HepG2 (cell line): ENCODE measurements around the gene LCE2A. TPM values are rescaled to one million over a fixed set of nuclear protein-coding genes. Genes with fewer than 3 reads are reported as not detected.

Source experiments
- ATAC-seq: fragments of 200-7000 bp; cut with Tn5 transposase; 3 replicates; pipeline ENCODE4 v1.9.1; 2020; ENCODE audit warnings: mild to moderate bottlenecking, moderate library complexity
- BruUV-seq: library from RNA; stranded (reverse); fragments of 400-500 nt; replicated peaks from 2 replicates; lab custom pipeline; 2021; lab: Mats Ljungman, UMichigan
- CTCF ChIA-PET: fragments of 300-600 bp; formaldehyde crosslinking; extraction: SDS; loops from one replicate; lab custom pipeline; 2021; ENCODE audit warnings: low total read pairs, inconsistent platforms, low intra/inter-chr PET ratio; lab: Yijun Ruan, JAX
- POLR2A ChIA-PET: fragments of 350-600 bp; sonication (Branson Sonifier 250); formaldehyde crosslinking; loops from one replicate; lab custom pipeline; 2020; ENCODE audit warnings: antibody characterized with exemption, inconsistent platforms; lab: Yijun Ruan, JAX
- DNase-seq: peaks from one replicate; pipeline ENCODE4 v3.0.0-alpha.2; 2015; ENCODE audit warnings: low spot score
- FAIRE-seq: peaks from 3 replicates; lab custom pipeline; 2011; peaks lifted over from hg19 to GRCh38; lab: Jason Lieb, UNC
- H2AFZ ChIP-seq: one replicate; pipeline ENCODE4 v1.6.1; 2011; ENCODE audit warnings: low read length, inconsistent platforms
- H3K27ac ChIP-seq: fragments of 300-600 bp; 3 replicates; pipeline ENCODE4 v1.8.0; 2011; ENCODE audit warnings: mixed run types, mild to moderate bottlenecking, mixed read lengths, low read length, inconsistent platforms; ENCODE audit not compliant: insufficient read depth; ENCODE audit errors: extremely low read length
- H3K27me3 ChIP-seq, 2 experiments: fragments of 200-600 bp in 1 of 2; 2 replicates in 1 of 2; 3 replicates in 1 of 2; pipeline versions ENCODE4 v1.6.0 to v1.8.0; 2011; ENCODE audit warnings: low read length in 2 of 2, mild to moderate bottlenecking in 2 of 2, moderate library complexity in 2 of 2, inconsistent platforms in 1 of 2; ENCODE audit not compliant: insufficient read depth in 2 of 2, control insufficient read depth in 1 of 2
- H3K36me3 ChIP-seq, 2 experiments: fragments of 200-600 bp in 1 of 2; replicated peaks in 1 of 2; 2 replicates in 1 of 2; 3 replicates in 1 of 2; pipeline versions ENCODE4 v1.5.1 to v1.8.0; 2011; ENCODE audit warnings: low read length in 2 of 2, inconsistent platforms in 1 of 2; ENCODE audit not compliant: insufficient read depth in 2 of 2, control insufficient read depth in 1 of 2
- H3K4me1 ChIP-seq: 2 replicates; pipeline ENCODE4 v1.5.1; 2012; ENCODE audit warnings: low read length, inconsistent platforms; ENCODE audit not compliant: insufficient read depth
- H3K4me2 ChIP-seq: 2 replicates; pipeline ENCODE4 v1.6.0; 2011; ENCODE audit warnings: low read depth, low read length, inconsistent platforms
- H3K4me3 ChIP-seq, 3 experiments: fragments of 200-600 bp in 1 of 3; sonication (generic), shearing (Covaris generic) in 1 of 3; replicated peaks in 1 of 3; 2 replicates each; pipeline ENCODE4 v1.5.1; 2011 to 2016; ENCODE audit warnings: low read length in 3 of 3, inconsistent platforms in 2 of 3, low read depth in 2 of 3, mild to moderate bottlenecking in 2 of 3, control low read depth in 1 of 3, mixed read lengths in 1 of 3; ENCODE audit not compliant: insufficient read depth in 1 of 3
- H3K79me2 ChIP-seq: one replicate; pipeline ENCODE4 v1.6.1; 2011; ENCODE audit warnings: low read length, inconsistent platforms; ENCODE audit not compliant: insufficient read depth
- H3K9ac ChIP-seq: 2 replicates; pipeline ENCODE4 v1.6.0; 2011; ENCODE audit warnings: mild to moderate bottlenecking, low read depth, low read length, inconsistent platforms; ENCODE audit not compliant: insufficient read depth
- H3K9me3 ChIP-seq: 2 replicates; pipeline ENCODE4 v1.5.1; 2012; ENCODE audit warnings: mild to moderate bottlenecking, low read length
- H4K20me1 ChIP-seq: 2 replicates; pipeline ENCODE4 v1.6.0; 2011; ENCODE audit warnings: inconsistent platforms, mild to moderate bottlenecking, low read length, moderate library complexity; ENCODE audit not compliant: insufficient read depth
- CENPX ChIP-seq: sonication (generic); formaldehyde crosslinking; IDR thresholded peaks from 2 replicates; pipeline ENCODE4 v1.9.0; 2021; ENCODE audit warnings: mild to moderate bottlenecking, missing genetic modification reagents, moderate library complexity
- CREBL2 ChIP-seq: sonication (generic); formaldehyde crosslinking; IDR thresholded peaks from 2 replicates; pipeline ENCODE4 v1.8.1; 2023; ENCODE audit warnings: missing genetic modification reagents, mild to moderate bottlenecking, borderline replicate concordance
- HOXA3 ChIP-seq: sonication (generic); formaldehyde crosslinking; IDR thresholded peaks from 2 replicates; pipeline ENCODE4 v1.5.0; 2020; ENCODE audit warnings: missing genetic modification reagents
- KDM2A ChIP-seq: sonication (generic); formaldehyde crosslinking; IDR thresholded peaks from 2 replicates; pipeline ENCODE4 v1.4.0; 2020; ENCODE audit warnings: low read depth, missing genetic modification reagents, borderline replicate concordance
- MIER2 ChIP-seq: IDR thresholded peaks from 2 replicates; pipeline ENCODE4 v1.6.1; 2016; ENCODE audit warnings: missing biosample characterization, missing genetic modification reagents
- MIER3 ChIP-seq: IDR thresholded peaks from 2 replicates; pipeline ENCODE4 v1.6.1; 2016; ENCODE audit warnings: missing compliant biosample characterization, borderline replicate concordance
- NR2F1 ChIP-seq, 2 experiments: fragments of 450-650 bp in 1 of 2; formaldehyde crosslinking in 1 of 2; IDR thresholded peaks; 2 replicates each; pipeline versions ENCODE4 v1.5.0 to v1.6.1; 2016 to 2020; ENCODE audit warnings: mild to moderate bottlenecking in 1 of 2, missing compliant biosample characterization in 1 of 2, missing genetic modification reagents in 1 of 2, moderate library complexity in 1 of 2
- PRPF4 ChIP-seq: fragments of 200-400 bp; formaldehyde crosslinking; IDR thresholded peaks from 2 replicates; pipeline ENCODE4 v1.6.1; 2016; ENCODE audit warnings: low read length, low read depth; ENCODE audit not compliant: poor library complexity, severe bottlenecking
- RBAK ChIP-seq: sonication (generic); formaldehyde crosslinking; IDR thresholded peaks from 2 replicates; pipeline ENCODE4 v1.5.1; 2020; ENCODE audit warnings: mild to moderate bottlenecking, missing genetic modification reagents
- RXRA ChIP-seq: sonication (generic); formaldehyde crosslinking; IDR thresholded peaks from 2 replicates; pipeline ENCODE4 v1.5.1; 2020; ENCODE audit warnings: missing genetic modification reagents
- SRSF1 ChIP-seq: fragments of 200-400 bp; formaldehyde crosslinking; optimal IDR thresholded peaks from 2 replicates; pipeline ENCODE3; 2017; ENCODE audit warnings: mild to moderate bottlenecking, low read depth, low read length, moderate library complexity
- TCF12 ChIP-seq, 2 experiments: fragments of 450-650 bp in 1 of 2; sonication (generic) in 1 of 2; formaldehyde crosslinking in 1 of 2; IDR thresholded peaks; 2 replicates each; pipeline versions ENCODE4 v1.6.1 to v1.8.0; 2017 to 2022; ENCODE audit warnings: antibody characterized with exemption in 1 of 2, mild to moderate bottlenecking in 1 of 2, missing genetic modification reagents in 1 of 2, moderate library complexity in 1 of 2
- U2AF1 ChIP-seq: fragments of 200-400 bp; formaldehyde crosslinking; optimal IDR thresholded peaks from 2 replicates; pipeline ENCODE3; 2017; ENCODE audit warnings: mild to moderate bottlenecking, low read depth, low read length
- XBP1 ChIP-seq: sonication (generic); formaldehyde crosslinking; IDR thresholded peaks from 2 replicates; pipeline ENCODE4 v1.5.0; 2020; ENCODE audit warnings: missing genetic modification reagents
- ZBTB20 ChIP-seq: sonication (generic); formaldehyde crosslinking; IDR thresholded peaks from 2 replicates; pipeline ENCODE4 v1.8.1; 2023; ENCODE audit warnings: missing genetic modification reagents, low read depth, mild to moderate bottlenecking, borderline replicate concordance
- ZBTB46 ChIP-seq: sonication (generic); formaldehyde crosslinking; IDR thresholded peaks from 2 replicates; pipeline ENCODE4 v1.4.0; 2020; ENCODE audit warnings: mild to moderate bottlenecking, missing genetic modification reagents, borderline replicate concordance
- ZNF558 ChIP-seq: sonication (generic); formaldehyde crosslinking; IDR thresholded peaks from 2 replicates; pipeline ENCODE4 v1.9.0; 2022; ENCODE audit warnings: mild to moderate bottlenecking, missing genetic modification reagents, borderline replicate concordance
- ZSCAN12 ChIP-seq: sonication (generic); formaldehyde crosslinking; IDR thresholded peaks from 2 replicates; pipeline ENCODE4 v1.9.0; 2021; ENCODE audit warnings: mild to moderate bottlenecking, missing genetic modification reagents
- WGBS: methylation state at CpG from one replicate; pipeline ENCODE4 v1.1.6; 2017; ENCODE audit warnings: low lambda C conversion rate; 5-methylcytosine and 5-hydroxymethylcytosine counted together
- in situ Hi-C: cut with HindIII; loops from 2 replicates; pipeline ENCODE4 v1.10.0; 2017; ENCODE audit warnings: low pct_unique_long_range_greater_than_20kb; ENCODE audit not compliant: extremely low pct_ligation_motif_present
- intact Hi-C: fragments of 100-400 bp; cut with micrococcal nuclease; formaldehyde crosslinking; loops from one replicate; pipeline ENCODE4 v1.10.0; 2022; ENCODE audit not compliant: unreplicated experiment
- polyA plus RNA-seq, 8 experiments: library from polyadenylated mRNA; depleted of rRNA in 3 of 8; stranded (reverse) in 7 of 8; unstranded in 1 of 8; fragments of >200 nt; fragmentation: Illumina TruSeq in 4 of 8; extraction: Trizol in 4 of 8; gene quantifications; 2 replicates each; pipeline versions ENCODE4 v1.2.1 to v1.2.3, GENCODE V29; 2011 to 2016; ENCODE audit warnings: low read depth in 4 of 8, missing spikeins in 1 of 8, mixed read lengths in 1 of 8; ENCODE audit not compliant: insufficient read depth in 1 of 8
- total RNA-seq, 5 experiments: library from RNA; depleted of rRNA; stranded (reverse); fragments of >200 nt; fragmentation: Illumina TruSeq; extraction: Trizol; gene quantifications; 2 replicates each; pipeline ENCODE4 v1.2.3, GENCODE V29; 2016; ENCODE audit warnings: low read depth in 1 of 5

Gene LCE2A
- total and polyA plus RNA-seq, 2 of the 13 experiments (the other 11 are each of a cell fraction or from before 2014, with no cell fraction given): not detected

- no peaks in the 10 kb centered on the region for H3K27me3 ChIP-seq
- TF ChIP-seq TCF12 (IDR thresholded peaks at IDR 0.05) (no peak), TCF12 (CRISPR knock-in tag; IDR thresholded peaks at IDR 0.05) (no peak), MIER3 (CRISPR knock-in tag) (no peak), ZSCAN12 (CRISPR knock-in tag) (no peak), ZNF558 (CRISPR knock-in tag) (no peak), SRSF1 (no peak), ZBTB20 (CRISPR knock-in tag) (no peak), MIER2 (CRISPR knock-in tag) (no peak), HOXA3 (no peak), KDM2A (CRISPR knock-in tag) (no peak), RXRA (CRISPR knock-in tag) (no peak), CENPX (CRISPR knock-in tag) (no peak), PRPF4 (no peak), RBAK (CRISPR knock-in tag) (no peak), U2AF1 (no peak), NR2F1 (CRISPR knock-in tag; IDR thresholded peaks at IDR 0.05) (no peak), XBP1 (no peak), ZBTB46 (CRISPR knock-in tag) (no peak), CREBL2 (no peak)
- TF ChIP-seq, all 625 proteins: peak for 0
- no TSS peak for BruUV-seq
- H3K27ac ChIP-seq: no peak overlapping the region
- H3K4me1 ChIP-seq: no peaks in the 10 kb centered on the region
- POLR2A ChIA-PET: no interaction called here
- ATAC-seq (no peak), FAIRE-seq (no peak), DNase-seq (no peak)
- no peak overlapping the region for H3K4me2 ChIP-seq
- no peaks in the 10 kb centered on the region for H3K79me2 ChIP-seq
- intact Hi-C loops: no loop called here
- H3K4me3 ChIP-seq: no peak overlapping the region
- H3K9me3 ChIP-seq: no peaks in the 10 kb centered on the region
- CTCF ChIA-PET: no interaction called here
- in situ Hi-C loops: no loop called here
- no peaks in the 10 kb centered on the region for H4K20me1 ChIP-seq
- no peaks in the 10 kb centered on the region for H3K36me3 ChIP-seq
- no peak overlapping the region for H3K9ac ChIP-seq
- H2AFZ ChIP-seq: no peak overlapping the region
- no CpG with 5 or more reads among the region's 2 CpGs for WGBS
Observed at GRCh38 chr1:152656459-152656858, 41.7 kb upstream of the LCE2A start.
